Activated naive CD4-positive, alpha-beta T cell treated with Interleukin-2 at 50 U/mL for 16 hours (primary cell): ENCODE data around the gene PARP16.

ENCODE experiments used
- DNase-seq: peaks from one replicate; pipeline ENCODE4 v3.0.0-alpha.2; 2020

The PARP16 gene, protein sequence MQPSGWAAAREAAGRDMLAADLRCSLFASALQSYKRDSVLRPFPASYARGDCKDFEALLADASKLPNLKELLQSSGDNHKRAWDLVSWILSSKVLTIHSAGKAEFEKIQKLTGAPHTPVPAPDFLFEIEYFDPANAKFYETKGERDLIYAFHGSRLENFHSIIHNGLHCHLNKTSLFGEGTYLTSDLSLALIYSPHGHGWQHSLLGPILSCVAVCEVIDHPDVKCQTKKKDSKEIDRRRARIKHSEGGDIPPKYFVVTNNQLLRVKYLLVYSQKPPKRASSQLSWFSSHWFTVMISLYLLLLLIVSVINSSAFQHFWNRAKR

DNA sequence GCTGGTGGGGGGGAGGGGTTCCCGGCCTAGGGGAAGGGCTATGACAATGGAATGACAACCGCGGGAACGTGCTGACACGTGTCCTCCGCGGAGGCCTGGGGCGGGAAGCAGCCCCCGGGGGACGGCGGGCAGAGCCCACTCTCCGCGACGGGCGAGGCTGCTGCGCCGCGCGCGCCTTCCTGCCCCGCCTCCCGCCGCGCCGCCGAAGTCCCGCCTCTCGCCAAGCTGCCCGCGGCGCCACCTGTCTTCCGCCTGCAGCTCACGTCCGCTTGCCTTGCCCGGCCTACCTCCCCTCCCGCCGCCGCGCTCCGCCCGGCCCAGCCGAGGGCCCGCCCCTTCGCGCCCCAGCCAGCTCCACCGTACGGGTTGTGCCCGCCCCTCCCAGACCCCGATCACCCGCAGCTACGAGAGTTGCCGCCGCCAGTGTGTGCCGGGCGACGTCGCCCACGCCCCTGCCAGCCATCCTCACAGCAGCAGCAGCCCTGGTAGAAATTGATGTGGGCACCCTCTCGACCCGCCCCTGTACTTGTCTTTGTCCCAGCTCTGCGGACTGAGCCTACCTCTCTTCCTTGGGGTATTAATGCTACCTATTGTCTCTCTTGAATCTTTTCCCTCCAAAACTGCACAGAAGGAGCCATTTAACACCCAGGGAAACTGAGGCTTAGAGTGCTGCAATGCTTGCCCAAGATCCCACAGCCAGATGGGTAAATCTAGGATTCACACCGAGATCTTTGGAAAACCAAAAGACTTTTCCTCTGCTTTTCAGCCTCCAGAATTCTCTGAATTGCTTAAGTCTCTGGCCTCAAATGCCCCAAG is at the start of gene PARP16:
Gene PARP16 (minus strand): TSS at position 180 of the 816 bp plus-strand sequence. CDS start 457 bp downstream, outside the sequence.
- peak; percentile 93 for DNase-seq

GRCh38 chr15:65335278-65336055 is 48.8 kb upstream of the PARP16 start:
- no peak for DNase-seq

DNA sequence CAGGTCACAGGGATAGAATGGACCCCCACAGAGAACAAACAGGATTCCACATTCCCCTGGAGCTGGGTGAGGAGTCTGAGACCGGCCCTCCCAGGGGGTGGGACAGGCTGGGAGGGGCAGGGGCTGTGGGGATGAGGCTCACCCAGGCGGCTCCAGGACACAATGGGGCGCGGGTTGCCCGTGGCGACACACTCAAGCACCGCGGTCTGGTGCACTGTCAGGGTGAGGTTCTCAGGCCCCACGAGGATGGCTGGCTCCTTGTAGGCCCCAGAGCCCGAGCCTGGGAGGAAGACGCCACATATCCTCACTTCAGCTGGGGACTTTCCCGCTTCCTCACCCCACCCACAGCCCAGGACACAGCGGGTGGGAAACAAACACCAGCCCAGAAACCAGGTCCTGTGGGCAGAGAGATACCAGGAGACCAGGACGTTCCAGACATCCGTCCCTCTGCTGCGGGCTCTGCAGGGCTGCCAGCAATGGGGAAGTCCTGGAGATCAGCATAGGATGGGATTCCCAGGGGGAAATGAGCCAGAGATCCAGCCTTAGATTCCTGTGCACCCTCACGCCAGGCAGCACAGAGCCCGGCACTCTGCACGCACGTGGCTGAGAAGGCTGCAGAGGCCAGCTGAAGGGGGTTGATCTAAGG is 48.0 kb upstream of the PARP16 start:
- DNase-seq = no peak

- DNase-seq = no peak
Observed at GRCh38 chr15:65333856-65334255, 47.2 kb upstream of the PARP16 start.

- DNase-seq = no peak
Observed at GRCh38 chr15:65333148-65333820, 46.6 kb upstream of the PARP16 start.

- DNase-seq = no peak
Observed at GRCh38 chr15:65332391-65333147, 45.9 kb upstream of the PARP16 start.

- DNase-seq = no peak
Observed at GRCh38 chr15:65331811-65332210, 45.1 kb upstream of the PARP16 start.

- no peak for DNase-seq
Observed at GRCh38 chr15:65330934-65331645, 44.4 kb upstream of the PARP16 start.

DNA sequence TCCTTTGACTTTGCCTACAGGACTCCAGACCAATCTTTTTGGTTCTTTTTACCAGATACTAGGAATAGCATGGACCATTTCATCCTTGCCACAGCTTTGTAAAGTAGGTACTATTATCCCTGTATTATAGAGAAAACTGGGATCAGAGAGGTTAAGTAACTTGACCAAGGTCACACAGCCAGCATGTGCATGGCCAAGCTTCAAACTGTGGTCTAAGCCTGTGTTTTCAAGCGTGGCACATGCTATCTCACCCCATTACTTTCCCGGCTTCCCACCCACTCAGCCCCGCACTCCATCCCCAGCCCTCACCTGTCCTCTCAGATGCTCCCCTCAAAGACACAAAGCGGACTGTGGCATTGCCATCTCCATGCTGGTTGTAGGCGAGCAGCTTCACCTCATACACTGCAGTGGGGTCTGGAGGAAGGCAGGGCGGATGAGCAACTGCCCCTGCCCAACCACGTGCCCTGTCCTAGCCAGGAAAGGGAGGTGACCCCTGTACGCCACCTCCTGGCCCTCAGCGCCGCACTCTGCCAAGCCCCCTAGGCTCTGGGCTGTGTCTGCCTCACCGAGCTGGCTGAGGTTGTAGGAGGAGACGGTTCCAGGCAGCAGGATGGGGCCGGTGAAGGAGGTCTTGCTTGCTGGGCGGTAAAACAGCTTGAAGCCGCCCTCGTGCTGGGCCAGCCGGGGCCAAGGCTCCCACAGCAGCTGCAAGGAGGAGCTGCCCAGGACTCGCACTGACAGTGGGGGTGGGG is 43.5 kb upstream of the PARP16 start:
- DNase-seq = no peak

DNA sequence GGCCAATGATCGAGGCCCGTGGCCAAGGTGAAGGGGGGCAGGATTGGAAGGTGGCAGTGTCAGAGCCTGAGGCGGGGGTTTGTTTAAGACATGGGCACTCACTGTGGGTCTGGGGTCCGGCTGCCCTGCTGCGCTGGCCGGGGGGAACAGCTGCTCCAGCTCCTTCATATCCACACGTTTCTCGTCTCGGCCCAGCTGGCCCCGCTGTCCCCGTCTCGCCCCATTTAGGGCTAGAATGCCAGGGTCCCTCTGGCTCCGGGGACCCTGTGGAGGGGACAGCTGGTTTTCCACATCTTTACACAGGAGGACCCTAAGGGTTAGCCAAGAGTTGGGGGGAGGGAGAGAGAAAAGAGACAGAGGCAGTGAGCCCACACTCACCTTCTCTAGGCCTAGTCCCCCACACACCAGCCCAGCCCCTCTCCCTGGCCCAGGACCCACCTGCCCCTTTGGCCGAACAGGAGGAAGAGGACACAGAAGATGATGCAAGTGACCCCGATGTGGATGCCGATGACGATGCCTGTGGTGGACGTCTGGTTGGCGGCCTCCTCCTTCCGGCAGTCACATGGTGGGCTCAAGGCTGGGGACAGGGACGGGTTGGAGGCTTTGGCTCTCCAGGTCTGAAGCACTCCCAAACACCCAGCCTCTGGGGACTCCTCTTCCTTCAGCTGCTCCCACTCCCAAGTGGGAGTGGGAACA is 42.8 kb upstream of the PARP16 start:
- no peak for DNase-seq

GRCh38 chr15:65328506-65329287 is 42.0 kb upstream of the PARP16 start:
- no peak for DNase-seq

GRCh38 chr15:65327651-65328393 is 41.1 kb upstream of the PARP16 start:
- DNase-seq = no peak

DNA sequence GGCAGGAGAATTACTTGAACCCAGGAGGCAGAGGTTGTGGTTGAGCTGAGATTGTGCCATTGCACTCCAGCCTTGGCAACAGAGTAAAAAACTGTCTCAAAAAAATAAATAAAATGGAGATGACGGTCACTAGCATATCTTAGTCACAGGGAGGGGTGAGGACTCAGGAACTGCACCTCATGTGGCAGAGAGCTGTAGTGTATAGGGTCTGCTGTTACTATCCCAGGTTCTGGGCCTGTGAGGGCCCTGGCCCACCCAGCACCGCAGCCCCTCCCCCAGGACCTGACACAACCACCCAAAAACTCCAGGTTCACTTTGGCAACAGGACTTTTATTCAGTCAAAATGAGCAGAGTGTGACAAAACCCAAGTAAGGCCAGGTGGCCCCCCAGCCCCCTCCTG is 40.1 kb upstream of the PARP16 start:
- no peak for DNase-seq

DNA sequence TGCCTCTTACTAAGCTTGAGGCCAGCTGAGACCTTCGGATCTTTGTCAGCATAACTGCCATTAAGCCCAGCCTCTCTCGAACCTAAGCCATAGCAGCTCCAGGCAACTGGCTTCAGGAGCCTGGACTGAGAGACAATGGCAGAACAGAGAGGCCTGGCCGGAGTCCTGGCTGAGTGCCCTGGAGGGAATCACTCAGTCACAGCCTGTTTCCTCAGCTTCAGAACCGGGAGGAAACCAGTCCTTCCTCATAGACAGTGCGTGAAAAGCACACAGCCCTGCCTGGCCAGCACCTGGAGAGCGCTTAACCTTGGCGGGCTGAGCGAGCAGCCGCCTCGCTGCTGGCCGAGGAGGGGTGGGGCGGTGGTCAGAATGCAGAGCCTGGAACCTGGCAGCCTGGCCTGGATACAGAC is 39.4 kb upstream of the PARP16 start:
- no peak for DNase-seq

- DNase-seq = no peak
Observed at GRCh38 chr15:65323071-65323511, 36.4 kb upstream of the PARP16 start.

DNA sequence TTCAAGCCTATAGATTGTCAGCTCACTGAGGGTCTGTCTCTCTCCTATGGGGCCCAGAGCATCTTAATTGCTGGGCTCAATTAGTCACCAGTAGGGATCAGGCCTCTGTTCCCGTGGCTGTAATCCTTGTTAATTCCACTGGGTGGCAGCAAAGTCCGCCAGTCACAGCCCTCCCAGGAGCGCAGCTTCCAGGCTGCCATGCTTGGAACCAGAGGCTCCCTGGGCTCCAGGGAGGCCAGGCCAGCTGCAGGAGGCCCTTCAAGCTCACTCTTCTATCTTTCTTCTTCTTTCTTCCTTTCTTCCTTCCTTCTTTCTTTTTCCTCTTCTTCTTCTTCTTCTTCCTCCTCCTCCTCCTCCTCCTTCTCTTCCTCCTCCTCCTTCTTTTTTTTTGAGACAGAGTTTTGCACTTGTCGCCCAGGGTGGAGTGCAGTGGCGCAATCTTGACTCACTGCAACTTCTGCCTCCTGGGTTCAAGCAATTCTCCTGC is 32.2 kb upstream of the PARP16 start:
- DNase-seq = peak; percentile 80

DNA sequence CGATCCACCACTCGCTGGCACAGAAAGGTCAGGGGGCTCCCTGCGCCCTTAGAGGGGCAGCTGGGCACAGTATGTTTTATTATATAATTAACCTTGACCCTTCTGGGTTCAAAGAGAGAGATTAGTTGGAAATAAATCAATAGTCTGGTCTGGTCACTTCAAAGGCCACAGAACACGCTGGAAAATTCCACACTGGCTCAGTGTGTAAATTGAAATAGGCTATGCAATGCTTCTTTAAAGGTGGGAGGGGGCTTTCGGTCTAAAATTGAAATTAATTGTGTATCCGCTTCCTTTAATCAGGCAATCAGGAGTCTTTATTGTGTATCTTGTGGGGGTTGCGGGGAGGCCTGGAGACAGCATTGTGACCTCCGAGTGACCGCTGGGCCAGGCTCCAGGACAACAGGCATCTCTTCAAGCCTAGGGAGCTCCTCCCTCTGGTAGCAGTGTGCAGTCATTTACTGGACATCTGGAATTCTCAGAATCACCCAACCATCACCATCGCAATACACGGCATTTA is 25.8 kb upstream of the PARP16 start:
- DNase-seq = no peak
